Purkinje cell (primary cell): Measurements from ENCODE around the gene DDX47. TPM values are rescaled to one million over a fixed set of nuclear protein-coding genes. Genes with fewer than 3 reads are reported as not detected.

Source experiments
- polyA plus RNA-seq: library from polyadenylated mRNA; unstranded; fragments of >200 nt; fragmentation: Nextera tagmentation; gene quantifications from 2 replicates; pipeline ENCODE4 v1.2.1, GENCODE V29; 2014

The DDX47 gene
- 52.1 and 75.6 TPM in 2 replicates for polyA plus RNA-seq

DNA sequence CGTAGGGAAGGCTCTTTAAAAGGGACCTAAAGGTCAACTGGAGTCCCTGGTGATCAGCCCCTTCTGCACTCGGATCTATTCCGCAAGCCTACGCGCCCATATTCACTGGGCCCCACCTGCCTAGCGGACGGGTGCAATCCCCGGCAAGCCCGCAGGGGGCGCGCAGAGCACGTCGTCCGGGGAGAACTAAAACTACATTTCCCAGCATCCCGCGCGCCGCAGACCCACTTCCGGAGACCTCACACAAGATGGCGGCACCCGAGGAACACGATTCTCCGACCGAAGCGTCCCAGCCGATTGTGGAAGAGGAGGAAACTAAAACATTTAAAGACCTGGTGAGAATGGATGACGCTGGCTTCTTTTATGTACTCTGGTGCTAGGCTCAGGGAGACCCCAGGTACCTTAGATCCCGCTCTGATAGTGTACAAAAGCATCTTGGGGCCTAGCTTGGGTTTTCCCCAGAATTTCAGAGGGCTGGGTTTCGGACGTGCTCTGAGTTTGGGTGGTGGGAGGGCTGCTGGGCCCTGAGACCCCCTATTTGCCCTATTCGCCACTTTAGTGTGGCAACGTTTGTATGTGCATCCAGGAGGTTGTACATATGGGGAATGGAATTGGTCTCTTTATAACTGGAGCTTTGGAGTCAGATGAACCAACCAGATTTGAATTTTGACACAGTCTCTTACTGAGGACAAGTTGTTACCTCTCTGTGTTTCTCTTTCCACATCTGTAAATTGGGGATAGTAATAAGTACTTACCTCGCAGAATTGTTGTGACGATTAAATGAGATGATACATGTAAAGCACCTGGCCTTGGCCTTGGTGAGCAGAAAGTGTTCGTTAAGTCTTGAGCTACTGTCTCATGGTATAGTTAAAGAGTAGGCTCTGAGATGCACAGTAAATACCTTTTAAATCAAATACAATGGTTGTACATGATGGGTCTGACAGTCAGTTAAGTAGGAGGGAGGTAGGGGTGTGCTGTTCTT lies at the start of gene DDX47:
TSS of gene DDX47 (plus strand) at position 227 of the 982 bp plus-strand sequence. CDS start at position 249, 22 bp downstream.

DNA sequence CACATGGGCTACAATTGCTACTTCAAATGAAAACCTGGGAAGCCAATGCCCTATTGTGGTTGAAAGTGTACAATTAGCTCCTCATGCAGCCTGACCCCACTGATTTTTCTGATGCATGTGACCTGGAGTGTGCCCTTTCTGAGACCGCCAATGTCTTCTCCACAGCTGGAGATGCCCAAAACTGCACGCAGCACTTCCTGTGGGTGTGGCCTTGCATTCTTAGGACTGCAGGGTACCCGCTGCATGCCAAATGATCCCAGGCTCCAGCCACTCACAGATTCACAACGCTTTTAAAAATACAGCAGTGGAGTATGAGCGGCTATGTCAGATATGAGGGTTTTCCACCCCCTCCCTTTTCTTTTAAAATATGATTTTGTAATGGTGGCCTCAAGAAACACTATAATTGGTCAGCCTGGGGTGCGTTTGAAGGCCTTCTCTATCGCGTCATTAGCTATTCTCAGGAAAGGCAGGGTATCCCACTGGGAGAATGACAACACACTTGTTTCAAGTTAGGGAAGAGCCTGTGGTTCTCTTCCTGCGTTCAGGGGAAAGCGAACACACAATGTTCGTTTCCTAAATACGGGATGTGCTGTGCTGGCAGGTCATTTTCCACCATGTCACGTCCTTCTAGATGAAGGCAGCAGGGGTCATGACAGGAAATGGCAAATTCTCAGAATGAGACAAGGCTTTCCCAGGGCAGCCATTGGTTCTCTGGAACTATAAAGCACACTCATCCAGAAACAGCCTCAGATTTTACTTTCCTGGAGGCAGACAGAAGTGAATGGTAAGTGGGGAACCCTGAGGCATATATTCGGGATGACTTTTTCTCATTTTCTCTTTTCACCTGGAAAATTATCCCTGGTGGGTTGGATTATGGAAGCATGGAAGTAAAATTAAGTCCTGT lies 28.0 kb upstream of the DDX47 start, which contains the start of gene APOLD1:
TSS of gene APOLD1 (plus strand) at position 749 of the 904 bp plus-strand sequence. CDS start at position 782, 33 bp downstream.

Other genes starting within 250 kb of the DDX47 start
- gene CREBL2, start 201.5 kb upstream of the DDX47 start, polyA plus RNA-seq = 17.2 and 22.1 TPM in 2 replicates
- 6.3 and 7.8 TPM in 2 replicates for gene GPR19, start 117.2 kb upstream of the DDX47 start, polyA plus RNA-seq
- gene CDKN1B, start 96.0 kb upstream of the DDX47 start, polyA plus RNA-seq = 18.7 and 27.5 TPM in 2 replicates
- 1.4 and 2.1 TPM in 2 replicates for gene APOLD1, start 27.7 kb upstream of the DDX47 start, polyA plus RNA-seq
- gene GPRC5A, start 78.2 kb downstream of the DDX47 start, polyA plus RNA-seq = not detected in 2 replicates
- gene GPRC5D, start 138.8 kb downstream of the DDX47 start, polyA plus RNA-seq = not detected in 2 replicates
- gene HEBP1, start 186.9 kb downstream of the DDX47 start, polyA plus RNA-seq = 18.5 and 20.8 TPM in 2 replicates
- 68.5 and 76.6 TPM in 2 replicates for gene FAM234B, start 231.0 kb downstream of the DDX47 start, polyA plus RNA-seq